Umbilical cord (tissue), 2 donors: Measurements from ENCODE around the gene GORAB. TPM values are rescaled to one million over a fixed set of nuclear protein-coding genes. Genes with fewer than 3 reads are reported as not detected.

Experiments used
- DNase-seq: peaks from one replicate; pipeline ENCODE4 v3.0.0-alpha.2; 2015; ENCODE audit warnings: low spot score
- total RNA-seq: library from RNA; depleted of rRNA; stranded (reverse); fragments of >200 nt; gene quantifications from one replicate; pipeline ENCODE4 v1.2.3, GENCODE V29; 2014; ENCODE audit warnings: low replicate concordance; ENCODE audit not compliant: insufficient read depth

The GORAB gene, protein sequence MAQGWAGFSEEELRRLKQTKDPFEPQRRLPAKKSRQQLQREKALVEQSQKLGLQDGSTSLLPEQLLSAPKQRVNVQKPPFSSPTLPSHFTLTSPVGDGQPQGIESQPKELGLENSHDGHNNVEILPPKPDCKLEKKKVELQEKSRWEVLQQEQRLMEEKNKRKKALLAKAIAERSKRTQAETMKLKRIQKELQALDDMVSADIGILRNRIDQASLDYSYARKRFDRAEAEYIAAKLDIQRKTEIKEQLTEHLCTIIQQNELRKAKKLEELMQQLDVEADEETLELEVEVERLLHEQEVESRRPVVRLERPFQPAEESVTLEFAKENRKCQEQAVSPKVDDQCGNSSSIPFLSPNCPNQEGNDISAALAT
- 12.8 TPM for total RNA-seq

DNA sequence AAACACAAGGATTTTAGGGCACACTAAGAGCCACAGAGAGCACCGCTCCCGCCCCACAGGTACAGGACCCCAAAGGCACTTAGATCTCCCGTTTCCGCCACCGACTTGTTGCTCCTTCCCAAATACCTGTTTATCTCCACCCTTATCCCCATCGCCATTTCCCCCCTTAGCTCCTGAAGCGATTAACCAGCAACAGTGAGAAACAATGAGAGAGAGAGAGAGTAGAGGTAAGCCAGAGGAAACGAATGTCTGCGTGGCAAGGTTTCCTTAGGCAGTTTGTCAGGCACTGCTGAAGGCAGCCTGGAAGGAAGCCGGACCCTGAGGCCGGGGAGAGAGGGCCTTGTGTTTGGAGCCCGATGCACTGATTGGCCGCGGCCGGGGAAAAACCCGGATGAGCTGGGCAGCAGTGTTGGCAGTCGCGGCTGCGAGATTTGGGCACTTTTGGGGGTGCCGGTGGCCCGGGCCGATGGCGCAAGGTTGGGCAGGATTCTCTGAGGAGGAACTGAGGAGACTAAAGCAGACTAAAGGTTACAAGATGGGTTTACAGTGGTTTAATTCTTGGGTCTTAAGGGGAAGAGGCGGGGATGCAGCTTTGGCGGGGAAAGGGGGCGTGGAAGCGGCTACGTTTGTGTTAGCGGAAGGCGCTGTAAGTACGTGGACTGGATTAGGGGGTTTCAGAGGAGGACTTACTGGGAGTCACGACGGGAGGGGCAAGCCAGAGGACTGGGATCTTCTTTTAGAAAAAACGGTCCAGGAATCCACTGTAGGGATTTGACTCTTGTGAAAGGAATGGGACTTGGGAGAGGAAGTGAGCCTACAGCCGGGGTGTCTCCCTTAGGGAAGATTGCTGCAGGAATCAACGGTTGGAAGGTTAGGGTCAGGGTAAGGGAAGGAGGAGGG, at the start of gene GORAB:
Gene GORAB (plus strand): TSS at position 409 of the 900 bp plus-strand sequence. CDS start 58 bp downstream, at position 467.
- peak; percentile 98 for DNase-seq

GRCh38 chr1:170483051-170483450, 48.9 kb upstream of the GORAB start:
- DNase-seq, result no peak

DNA sequence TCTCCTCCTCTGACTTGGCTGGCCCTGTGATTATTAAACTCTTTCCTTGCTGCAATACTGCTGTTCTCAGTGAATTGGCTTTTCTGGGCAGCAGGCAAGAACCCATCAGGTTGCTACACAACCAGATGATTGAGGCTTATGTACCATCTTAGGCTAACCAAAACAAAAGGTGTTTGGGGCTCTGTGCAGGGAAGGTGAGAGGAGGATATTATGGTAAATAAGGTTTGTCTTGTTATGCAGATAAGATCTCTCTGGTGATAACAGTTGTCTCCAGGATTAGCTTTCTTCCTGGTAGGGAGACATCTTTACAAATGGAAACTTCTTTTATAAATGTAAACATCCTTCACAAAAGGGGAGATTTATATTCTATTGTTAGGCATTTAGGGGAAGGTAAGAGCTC, 44.5 kb upstream of the GORAB start:
- no peak for DNase-seq

DNA sequence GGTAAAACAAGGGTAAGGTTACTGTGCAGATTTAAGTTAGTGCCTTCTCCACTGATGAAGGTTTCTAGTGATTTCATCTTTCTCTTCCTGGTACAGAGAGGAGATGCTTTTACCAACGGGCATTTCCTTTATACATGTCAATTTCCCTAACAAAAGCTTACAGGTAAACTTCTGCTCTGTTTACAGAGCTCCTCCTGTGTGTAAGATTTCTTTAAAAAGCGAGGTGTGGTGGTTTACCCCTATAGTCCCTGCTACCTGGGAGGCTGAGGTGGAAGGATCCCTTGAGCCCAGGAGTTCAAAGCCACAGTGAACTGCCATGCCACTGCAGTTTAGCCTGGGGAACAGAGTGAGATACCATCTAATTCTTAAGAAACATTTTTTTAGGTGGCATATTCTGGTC, 40.7 kb upstream of the GORAB start:
- no peak for DNase-seq

DNA sequence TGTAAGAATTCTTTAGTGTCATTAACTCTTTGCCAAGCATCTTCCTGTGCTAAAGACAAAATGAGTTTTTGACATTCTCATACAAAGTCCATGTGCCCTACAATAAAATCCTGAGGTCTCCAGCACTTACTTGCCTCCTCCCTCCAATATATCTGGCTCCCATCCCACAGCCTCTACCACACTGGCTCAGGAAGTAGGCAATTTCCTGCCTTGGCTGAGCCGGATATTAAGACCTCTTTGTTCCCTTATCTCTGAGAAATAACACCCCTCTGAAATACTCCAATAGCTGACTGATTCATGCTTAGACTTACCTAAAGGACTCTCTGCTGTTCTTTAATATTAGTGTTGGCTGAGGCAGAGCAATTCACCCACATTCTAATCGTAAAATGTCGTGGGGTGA, 37.6 kb upstream of the GORAB start:
- DNase-seq, result peak; percentile 47

GRCh38 chr1:170495006-170495405, 37.0 kb upstream of the GORAB start:
- DNase-seq, result no peak

- DNase-seq, result no peak
These were observed 33.1 kb upstream of the GORAB start for GRCh38 chr1:170498876-170499275.

DNA sequence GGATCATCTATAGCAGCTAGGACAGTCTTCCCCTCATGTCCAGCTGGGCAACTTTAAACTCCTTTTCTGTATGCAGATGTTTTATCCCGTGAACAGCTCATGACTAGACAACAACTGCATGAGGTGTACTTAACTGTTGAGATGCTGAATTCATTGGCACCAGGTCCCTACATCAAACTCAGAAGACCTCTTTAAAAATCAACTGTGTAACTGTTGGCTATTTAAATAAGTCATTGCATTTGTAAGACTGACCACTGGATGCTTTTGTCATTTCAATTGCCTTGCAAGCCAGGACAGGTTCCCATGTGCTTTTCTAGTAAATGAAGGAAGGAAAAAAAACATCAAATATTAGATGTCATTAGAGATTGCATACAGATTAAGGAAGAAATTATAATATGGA, 28.3 kb upstream of the GORAB start:
- DNase-seq, result no peak

DNA sequence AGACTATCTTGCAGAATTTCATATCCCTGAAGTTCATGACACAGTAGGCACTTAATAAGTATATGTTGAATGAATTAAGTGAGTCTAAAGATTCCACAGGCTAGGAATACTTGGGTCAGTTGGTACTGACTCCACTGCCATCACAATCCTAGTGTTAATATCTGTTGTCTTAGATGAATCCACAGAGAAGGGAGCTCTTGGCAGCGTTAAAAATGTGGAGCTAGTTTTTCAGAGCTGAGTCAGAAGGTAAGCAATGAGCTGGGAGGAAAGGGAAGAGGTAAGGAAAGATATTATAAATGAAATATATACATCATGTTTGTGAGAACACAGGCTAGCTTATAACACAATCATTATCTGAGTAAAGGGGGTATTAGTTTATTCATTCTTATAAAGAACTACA, 21.8 kb upstream of the GORAB start:
- DNase-seq, result no peak

GRCh38 chr1:170511038-170511437, 20.9 kb upstream of the GORAB start:
- DNase-seq, result no peak

GRCh38 chr1:170513138-170513537, 18.8 kb upstream of the GORAB start:
- no peak for DNase-seq

GRCh38 chr1:170518185-170518834, 13.7 kb upstream of the GORAB start:
- DNase-seq, result no peak

- no peak for DNase-seq
These were observed 13.0 kb upstream of the GORAB start for GRCh38 chr1:170518965-170519364.

DNA sequence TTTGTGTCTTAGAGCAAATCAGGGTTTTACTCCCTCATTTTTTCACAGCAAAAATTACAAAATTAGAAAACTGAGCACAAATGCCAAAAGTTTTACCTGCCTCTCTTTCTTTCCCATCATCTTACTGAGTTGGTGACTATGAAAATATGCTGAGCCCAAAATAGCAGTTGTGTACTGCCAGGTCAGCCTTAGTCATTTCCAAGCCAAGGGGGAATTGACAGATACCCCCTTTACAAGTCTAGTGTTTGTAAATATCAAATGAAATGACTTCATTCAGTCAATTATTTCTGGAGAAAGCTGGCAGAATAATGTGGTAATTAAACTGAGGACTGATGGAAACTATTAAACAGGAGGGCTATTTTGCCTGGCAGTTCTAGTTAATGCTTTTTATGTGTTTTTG, 11.4 kb upstream of the GORAB start:
- DNase-seq, result no peak

DNA sequence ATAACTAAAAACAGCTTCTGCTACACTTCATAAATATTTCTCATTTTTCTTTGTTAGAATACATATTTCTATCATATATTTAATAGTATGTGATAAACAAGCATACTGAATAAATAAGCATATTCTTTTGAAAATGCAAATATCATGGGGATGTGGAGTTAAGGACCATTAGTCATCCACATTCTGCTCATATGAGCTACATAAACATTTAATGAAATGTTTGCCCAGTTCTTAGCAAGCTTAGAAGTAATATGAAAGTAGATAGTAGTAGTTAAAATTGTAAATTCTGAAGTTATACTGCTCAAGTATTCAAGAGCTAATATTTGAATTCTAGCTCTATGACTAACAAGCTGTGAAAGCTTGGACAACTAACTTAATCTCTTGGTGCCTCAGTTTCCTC, 10.1 kb upstream of the GORAB start:
- no peak for DNase-seq

DNA sequence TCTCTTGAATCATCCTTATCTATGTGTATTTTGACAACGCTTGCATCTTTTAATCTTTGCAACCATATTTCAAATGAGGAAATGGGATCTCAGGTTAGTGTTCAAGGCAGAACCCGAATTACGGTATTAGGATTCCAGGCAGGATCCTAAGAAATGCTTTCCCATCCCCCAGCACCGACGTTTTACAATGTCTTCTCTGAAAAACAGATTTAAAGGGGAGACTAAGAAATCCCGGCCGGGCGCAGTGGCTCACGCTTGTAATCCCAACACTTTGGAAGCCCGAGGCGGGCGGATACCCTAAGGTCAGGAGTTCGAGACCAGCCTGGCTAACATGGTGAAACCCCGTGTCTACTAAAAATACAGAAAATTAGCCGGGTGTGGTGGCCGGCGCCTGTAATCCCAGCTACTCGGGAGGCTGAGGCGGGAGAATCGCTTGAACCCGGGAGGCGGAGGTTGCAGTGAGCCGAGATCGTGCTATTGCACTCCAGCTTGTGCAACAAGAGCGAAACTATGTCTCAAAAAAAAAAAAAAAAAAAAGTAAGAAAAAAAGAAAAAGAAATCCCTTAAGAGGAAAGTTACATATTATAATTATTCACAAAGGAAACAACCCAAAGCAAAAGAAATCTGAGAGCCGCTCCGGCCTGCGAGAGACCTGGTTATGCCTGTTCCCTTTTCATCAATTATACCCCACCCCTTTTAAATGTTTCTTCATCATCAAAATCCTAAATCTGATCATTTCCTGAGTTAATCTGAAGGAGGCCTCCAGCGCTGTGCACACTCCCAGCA, 801 bp upstream of the GORAB start:
- DNase-seq, result peak; percentile 73

DNA sequence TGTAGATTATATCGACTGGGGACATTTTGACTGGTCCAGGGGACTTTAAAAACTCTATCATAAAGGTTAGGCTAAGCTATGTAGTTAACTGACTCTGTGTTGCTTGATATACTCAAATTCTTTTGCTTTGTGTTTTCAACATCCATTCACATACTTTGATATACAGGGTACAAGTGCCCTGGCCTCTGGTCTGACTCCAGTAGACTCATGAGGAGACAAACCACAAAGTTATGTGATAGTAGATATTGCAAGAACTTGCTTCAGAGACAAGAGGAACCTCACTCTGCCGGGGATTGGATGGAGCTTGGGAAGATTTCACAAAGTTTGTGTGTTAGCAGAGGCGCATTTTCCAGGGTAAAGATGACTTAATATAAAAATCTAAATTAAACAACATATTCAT, 1.3 kb downstream of the GORAB start:
- DNase-seq, result no peak

GRCh38 chr1:170534626-170535147, 2.7 kb downstream of the GORAB start:
- DNase-seq, result no peak

DNA sequence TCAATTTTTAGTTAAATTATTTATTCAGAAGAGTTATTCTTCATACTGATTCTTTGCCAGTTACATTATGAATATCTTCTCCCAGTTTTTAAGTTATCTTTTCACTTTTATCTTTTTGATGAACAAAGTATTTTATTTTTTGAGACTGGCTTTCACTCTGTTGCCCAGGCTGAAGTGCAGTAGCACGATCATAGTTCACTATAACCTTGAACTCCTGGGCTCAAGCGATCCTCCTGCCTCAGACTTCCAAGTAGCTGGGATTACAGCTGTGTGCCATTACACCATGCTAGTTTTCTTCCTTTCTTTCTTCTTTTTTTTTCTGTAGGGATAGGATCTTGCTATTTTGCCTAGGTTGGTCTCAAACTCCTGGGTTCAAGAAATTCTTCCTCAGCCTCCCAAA, 3.5 kb downstream of the GORAB start:
- DNase-seq, result no peak

DNA sequence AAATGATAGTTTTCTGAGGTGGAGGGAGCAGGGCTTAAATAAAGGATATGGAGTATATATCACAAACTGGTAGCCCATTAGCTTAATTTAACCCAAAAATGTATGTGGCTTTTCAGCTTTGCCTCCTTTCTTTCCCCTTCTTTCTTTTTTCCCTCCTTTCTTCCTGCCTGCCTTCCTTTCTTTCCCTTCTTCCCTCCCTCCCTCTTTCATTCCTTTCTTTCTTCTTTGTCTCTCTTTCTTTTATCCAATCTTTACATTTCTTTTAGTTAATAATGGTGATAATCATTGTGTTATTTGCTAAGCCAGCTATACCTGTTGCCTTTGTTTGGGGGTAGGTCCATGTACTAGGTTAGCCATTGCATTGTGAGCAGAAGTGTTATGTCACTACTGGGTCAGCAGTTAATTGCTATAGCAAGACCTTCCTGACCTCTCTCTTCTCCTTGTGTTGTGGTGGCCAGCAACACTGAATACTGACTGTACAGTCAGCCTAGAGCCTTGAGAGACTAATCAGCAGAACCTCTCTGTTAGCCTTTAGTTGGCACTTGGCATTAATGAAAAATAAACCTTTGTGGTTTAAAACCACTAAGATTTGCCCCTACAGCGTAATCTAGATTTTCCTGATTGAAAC, 5.1 kb downstream of the GORAB start:
- no peak for DNase-seq
